ENCODE results near the gene ABCC5. TPM values are rescaled to one million over a fixed set of nuclear protein-coding genes. Genes with fewer than 3 reads are reported as not detected.
"Not testable (repeated sequence)": the region's sequence is repeated elsewhere in the genome, so short reads cannot be mapped to it uniquely, and the experiment has no call there.

Gene ABCC5
- total RNA-seq, 1 donor from 2014 or later, result 48.2 TPM

GRCh38 chr3:183880121-183880520 lies 137.6 kb downstream of the ABCC5 start:
- no peak for DNase-seq (ENCODE audit: missing footprints)
- intact Hi-C loops (cut with DNase I), result no loop called here
- ATAC-seq, result no peak

GRCh38 chr3:183879243-183879642 lies 138.4 kb downstream of the ABCC5 start:
- no peak for ATAC-seq
- DNase-seq (ENCODE audit: missing footprints), result no peak
- intact Hi-C loops (cut with DNase I), result no loop called here

- DNase-seq (ENCODE audit: missing footprints), result no peak
- intact Hi-C loops (cut with DNase I), result no loop called here
- peak; percentile 57 for ATAC-seq
Measured at GRCh38 chr3:183878071-183878470, 139.6 kb downstream of the ABCC5 start.

GRCh38 chr3:183877227-183877626 lies 140.5 kb downstream of the ABCC5 start:
- DNase-seq (ENCODE audit: missing footprints); ATAC-seq; intact Hi-C loops (cut with DNase I): not testable (repeated sequence)

GRCh38 chr3:183875411-183875810 lies 142.3 kb downstream of the ABCC5 start:
- intact Hi-C loops (cut with DNase I), result no loop called here

GRCh38 chr3:183873914-183874313 lies 143.8 kb downstream of the ABCC5 start:
- DNase-seq (ENCODE audit: missing footprints) (no peak), ATAC-seq (no peak)
- intact Hi-C loops (cut with DNase I), result no loop called here

More at GRCh38 chr3:183875411-183875810, 142.3 kb downstream of the ABCC5 start:
- DNase-seq (ENCODE audit: missing footprints) (no peak), ATAC-seq (no peak)

- ATAC-seq (no peak), DNase-seq (ENCODE audit: missing footprints) (no peak)
- intact Hi-C loops (cut with DNase I), result no loop called here
Measured at GRCh38 chr3:183871541-183871940, 146.1 kb downstream of the ABCC5 start.

GRCh38 chr3:183870563-183870962 lies 147.1 kb downstream of the ABCC5 start:
- intact Hi-C loops (cut with DNase I), result no loop called here
- DNase-seq (ENCODE audit: missing footprints), result no peak
- ATAC-seq, result no peak

Small RNAs within 50 kb of the gene (microRNA-seq; reads per million reads assigned to microRNA genes)
- not detected for gene MIR4448

Other genes with a start within 250 kb of the ABCC5 start
- 2.2 TPM for gene MAP6D1, start 192.3 kb downstream of the ABCC5 start, total RNA-seq
- 56.5 TPM for gene PARL, start 133.0 kb downstream of the ABCC5 start, total RNA-seq
- not detected for gene HTR3D, start 13.9 kb upstream of the ABCC5 start, total RNA-seq
- not detected for gene HTR3C, start 35.2 kb upstream of the ABCC5 start, total RNA-seq
- not detected for gene HTR3E, start 79.2 kb upstream of the ABCC5 start, total RNA-seq
- 32.2 TPM for gene EIF2B5, start 117.5 kb upstream of the ABCC5 start, total RNA-seq
- 60.7 TPM for gene DVL3, start 137.5 kb upstream of the ABCC5 start, total RNA-seq
- gene AP2M1, start 157.0 kb upstream of the ABCC5 start, total RNA-seq, result 269 TPM
- gene ABCF3, start 168.3 kb upstream of the ABCC5 start, total RNA-seq, result 68.2 TPM
- gene VWA5B2, start 211.7 kb upstream of the ABCC5 start, total RNA-seq, result not detected
- gene ALG3, start 231.1 kb upstream of the ABCC5 start, total RNA-seq, result 18.4 TPM
- gene EEF1AKMT4, start 231.8 kb upstream of the ABCC5 start, total RNA-seq, result 1.7 TPM
- gene CAMK2N2, start 243.7 kb upstream of the ABCC5 start, total RNA-seq, result not detected

Measured in Right ventricle myocardium inferior (tissue), 1 donor.